Measurements from ENCODE around the gene KCNG2.

The KCNG2 gene

DNA sequence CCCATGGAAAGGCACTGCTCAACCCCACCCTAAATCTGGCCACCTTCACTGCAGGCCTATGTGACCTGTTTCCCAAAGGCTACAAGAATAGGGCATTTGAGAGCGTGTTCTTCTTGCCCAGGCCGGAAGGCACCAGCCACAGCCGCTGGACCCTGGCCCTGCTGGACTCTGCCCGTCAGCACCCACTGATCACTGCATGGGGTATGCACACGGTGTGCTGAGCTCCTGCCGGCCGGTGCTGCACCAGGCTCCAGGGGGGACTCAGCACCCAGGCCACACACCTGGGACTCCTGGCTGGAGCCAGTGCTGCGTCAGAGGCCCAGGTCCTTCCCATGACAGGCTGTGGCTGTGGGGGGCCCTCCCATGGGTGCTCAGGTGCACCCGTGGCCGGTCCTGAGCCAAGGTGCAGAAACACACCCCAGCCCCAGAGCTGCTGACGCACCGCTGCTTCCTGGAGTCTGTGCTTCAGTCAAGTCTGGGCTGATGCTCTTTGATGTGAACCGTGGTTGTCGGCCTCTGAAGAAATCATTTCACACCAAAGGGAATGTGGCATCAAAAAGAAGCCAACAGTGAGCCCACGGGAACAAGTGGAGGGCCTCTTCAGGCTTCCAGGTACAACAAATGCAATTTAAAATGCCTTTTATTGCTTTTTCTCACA, 6.5 kb downstream of the KCNG2 start:
- Histone ChIP-seq H3K4me1 (no peaks in the 10 kb centered on the region), H3K36me3 (replicated peaks) (no peaks in the 10 kb centered on the region), H3K9me3 (no peaks in the 10 kb centered on the region), H3K4me3 (no peak overlapping the region), H3K27me3 (ENCODE audit: low read depth) (no peaks in the 10 kb centered on the region)
- no peak for DNase-seq (ENCODE audit: low spot score in 2 of 2)
- in situ Hi-C loops (cut with MboI; ENCODE audit: low sequenced_read_pairs) = no loop called here

- no peaks in the 10 kb centered on the region for H3K4me1 ChIP-seq
- H3K9me3 ChIP-seq = no peaks in the 10 kb centered on the region
- H3K27me3 ChIP-seq (ENCODE audit: low read depth) = no peaks in the 10 kb centered on the region
- in situ Hi-C loops (cut with MboI; ENCODE audit: low sequenced_read_pairs) = no loop called here
- H3K36me3 ChIP-seq (replicated peaks) = no peaks in the 10 kb centered on the region
- no peak for DNase-seq (ENCODE audit: low spot score in 2 of 2)
- H3K4me3 ChIP-seq = no peak overlapping the region
These were observed 7.6 kb downstream of the KCNG2 start for GRCh38 chr18:79805211-79805887.

DNA sequence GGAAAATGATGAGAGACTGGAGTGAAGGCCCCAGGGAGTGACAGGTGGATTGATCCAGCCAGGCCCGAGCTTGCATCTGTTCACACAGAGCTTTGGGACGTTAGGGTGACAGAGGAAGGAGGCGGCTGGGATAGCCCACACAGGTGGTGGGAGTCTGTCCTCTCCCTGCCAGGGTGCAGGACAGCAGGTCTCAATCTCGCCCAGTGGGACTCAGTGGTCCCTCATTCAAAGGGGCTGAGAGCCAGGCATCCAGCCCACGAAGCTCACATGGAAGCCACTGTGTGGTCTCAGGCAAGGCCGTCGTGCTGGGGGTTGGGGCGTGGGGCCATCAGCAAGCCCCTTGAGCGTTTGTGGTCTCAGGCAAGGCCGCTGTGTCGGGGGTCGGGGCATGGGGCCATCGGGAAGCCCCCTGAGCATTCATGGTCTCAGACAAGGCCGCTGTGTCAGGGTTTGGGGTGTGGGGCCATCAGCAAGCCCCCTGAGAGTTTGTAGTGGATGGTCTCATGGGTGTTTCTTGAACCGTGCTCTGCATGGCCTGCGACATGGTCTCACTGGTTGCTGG, 8.3 kb downstream of the KCNG2 start:
- in situ Hi-C loops (cut with MboI; ENCODE audit: low sequenced_read_pairs) = no loop called here
- no peaks in the 10 kb centered on the region for H3K36me3 ChIP-seq (replicated peaks)

DNA sequence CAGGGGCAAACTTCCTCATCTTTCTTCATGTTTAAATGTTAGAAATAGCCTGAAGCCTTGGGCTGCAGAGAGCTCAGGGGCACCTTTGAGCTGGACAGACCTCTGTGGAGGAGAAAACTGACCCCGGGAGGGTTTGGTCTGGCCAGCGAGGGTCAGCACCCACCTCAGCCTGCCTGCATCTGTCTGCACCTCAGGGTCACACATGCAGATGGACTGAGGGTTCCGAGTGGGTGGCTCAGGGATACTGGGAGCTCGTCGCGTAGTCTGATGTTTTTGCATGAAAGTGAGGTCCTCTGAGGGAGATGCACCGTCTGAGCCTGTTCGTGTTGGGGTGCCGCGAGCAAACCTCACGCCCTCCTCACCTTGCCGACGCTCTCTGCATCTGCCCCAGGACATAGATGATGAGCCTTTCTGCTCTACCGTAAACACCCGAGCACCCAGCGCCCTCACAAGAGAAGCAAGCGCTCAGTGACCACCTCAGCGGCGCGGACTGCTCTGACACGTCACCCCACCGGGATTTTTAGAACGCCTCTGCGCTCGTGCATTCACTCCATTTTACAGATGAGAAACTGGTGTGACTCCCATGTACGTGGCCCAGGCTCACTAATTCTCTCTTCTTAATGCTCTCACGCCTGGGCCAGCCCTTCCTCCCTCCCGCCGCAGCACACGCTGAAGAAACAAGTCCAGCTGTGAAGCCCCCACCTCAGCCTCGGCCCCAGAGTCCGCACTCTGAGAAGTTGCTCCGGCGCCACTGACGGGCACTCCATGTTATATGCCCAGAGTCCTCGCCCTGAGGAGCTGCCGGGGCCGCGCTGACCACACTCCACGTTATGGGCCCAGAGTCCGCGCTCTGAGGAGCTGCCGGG, 9.5 kb downstream of the KCNG2 start:
- H3K4me1 ChIP-seq = no peaks in the 10 kb centered on the region
- DNase-seq (ENCODE audit: low spot score in 2 of 2) = no peak
- H3K27me3 ChIP-seq (ENCODE audit: low read depth) = no peaks in the 10 kb centered on the region
- H3K36me3 ChIP-seq (replicated peaks) = no peaks in the 10 kb centered on the region
- in situ Hi-C loops (cut with MboI; ENCODE audit: low sequenced_read_pairs) = no loop called here
- no peaks in the 10 kb centered on the region for H3K9me3 ChIP-seq
- H3K4me3 ChIP-seq = no peak overlapping the region

More for the DNA sequence above, 8.3 kb downstream of the KCNG2 start:
- no peaks in the 10 kb centered on the region for H3K4me1 ChIP-seq
- DNase-seq (ENCODE audit: low spot score in 2 of 2) = no peak
- no peak overlapping the region for H3K4me3 ChIP-seq
- H3K9me3 ChIP-seq = no peaks in the 10 kb centered on the region
- H3K27me3 ChIP-seq (ENCODE audit: low read depth) = no peaks in the 10 kb centered on the region

- in situ Hi-C loops (cut with MboI; ENCODE audit: low sequenced_read_pairs) = no loop called here
- Histone ChIP-seq H3K4me1 (no peaks in the 10 kb centered on the region), H3K4me3 (no peak overlapping the region), H3K27me3 (ENCODE audit: low read depth) (peaks cover 7% of the 10 kb centered on the region; the same call in 1 of the 2 replicates), H3K36me3 (replicated peaks) (no peaks in the 10 kb centered on the region), H3K9me3 (no peaks in the 10 kb centered on the region)
- DNase-seq (ENCODE audit: low spot score in 2 of 2) = no peak
These were observed 11.9 kb downstream of the KCNG2 start for GRCh38 chr18:79809482-79810192.

DNA sequence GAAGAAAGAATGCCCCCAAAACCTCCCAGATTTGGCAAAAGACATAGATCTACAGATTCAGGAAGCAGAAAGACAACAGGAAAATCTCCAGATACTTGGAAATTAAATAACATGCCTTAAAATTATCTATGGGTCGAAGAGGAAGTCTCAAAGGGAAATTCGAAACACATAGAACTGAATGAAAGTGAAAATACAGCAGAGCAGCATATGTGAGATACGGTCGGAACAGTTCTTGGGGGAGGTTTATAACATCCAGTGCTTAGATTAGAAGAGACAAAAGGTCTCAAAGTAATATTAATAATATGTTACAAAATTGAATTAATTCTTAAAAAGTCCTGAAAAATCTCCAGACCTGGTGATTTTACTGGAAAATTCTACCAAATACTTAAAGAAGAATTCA, 14.3 kb downstream of the KCNG2 start:
- Histone ChIP-seq H3K27me3 (ENCODE audit: low read depth) (peaks cover 7% of the 10 kb centered on the region), H3K4me1 (no peaks in the 10 kb centered on the region), H3K36me3 (replicated peaks) (no peaks in the 10 kb centered on the region), H3K4me3 (no peak overlapping the region), H3K9me3 (no peaks in the 10 kb centered on the region)
- in situ Hi-C loops (cut with MboI; ENCODE audit: low sequenced_read_pairs) = no loop called here
- no peak for DNase-seq (ENCODE audit: low spot score in 2 of 2)

DNA sequence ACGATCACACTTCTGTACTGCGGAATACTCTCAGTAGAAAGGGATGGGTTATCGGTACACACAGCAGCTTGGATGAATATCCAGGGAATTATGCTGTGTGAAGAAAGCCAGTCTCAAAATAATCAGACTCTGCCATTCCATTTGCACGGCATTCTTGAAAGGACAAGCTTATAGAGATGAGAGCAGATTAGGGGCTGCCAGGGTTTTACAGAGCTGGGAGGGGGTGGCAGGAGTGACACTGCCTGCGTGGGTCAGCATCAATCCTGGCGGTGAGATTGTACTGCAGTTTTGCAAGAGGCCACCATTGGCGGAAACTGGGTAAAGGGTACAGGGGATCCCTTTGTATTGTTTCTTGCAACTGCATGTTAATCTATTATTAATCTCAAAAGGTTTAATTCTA, 16.6 kb downstream of the KCNG2 start:
- Histone ChIP-seq H3K4me1 (no peaks in the 10 kb centered on the region), H3K27me3 (ENCODE audit: low read depth) (peaks cover 7% of the 10 kb centered on the region), H3K36me3 (replicated peaks) (no peaks in the 10 kb centered on the region), H3K4me3 (no peak overlapping the region), H3K9me3 (no peaks in the 10 kb centered on the region)
- in situ Hi-C loops (cut with MboI; ENCODE audit: low sequenced_read_pairs) = no loop called here
- DNase-seq (ENCODE audit: low spot score in 2 of 2) = no peak

DNA sequence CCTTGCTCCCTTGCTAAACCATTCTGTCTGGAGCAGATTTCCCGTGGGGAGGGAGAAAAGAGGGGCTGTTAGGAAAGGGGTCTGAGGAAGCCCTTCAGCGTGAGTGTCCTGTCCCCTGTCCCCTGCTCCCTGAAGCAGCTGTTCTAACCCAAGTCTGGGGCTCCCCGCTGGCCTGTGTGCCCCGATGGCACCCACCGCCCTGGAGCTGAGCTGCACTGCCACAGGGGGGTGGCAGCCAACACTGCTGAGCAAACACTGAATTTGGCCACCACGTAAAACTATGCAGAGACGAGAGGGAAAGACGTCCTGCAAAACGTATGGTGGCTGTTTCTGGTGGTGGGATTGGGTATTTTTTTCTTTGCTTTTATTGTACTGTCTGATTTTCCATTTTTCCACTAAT, 17.9 kb downstream of the KCNG2 start:
- no peaks in the 10 kb centered on the region for H3K36me3 ChIP-seq (replicated peaks)
- peaks cover 16% of the 10 kb centered on the region for H3K27me3 ChIP-seq (ENCODE audit: low read depth)
- no peak for DNase-seq (ENCODE audit: low spot score in 2 of 2)
- H3K9me3 ChIP-seq = no peaks in the 10 kb centered on the region
- H3K4me3 ChIP-seq = no peak overlapping the region
- in situ Hi-C loops (cut with MboI; ENCODE audit: low sequenced_read_pairs) = no loop called here
- H3K4me1 ChIP-seq = no peaks in the 10 kb centered on the region

DNA sequence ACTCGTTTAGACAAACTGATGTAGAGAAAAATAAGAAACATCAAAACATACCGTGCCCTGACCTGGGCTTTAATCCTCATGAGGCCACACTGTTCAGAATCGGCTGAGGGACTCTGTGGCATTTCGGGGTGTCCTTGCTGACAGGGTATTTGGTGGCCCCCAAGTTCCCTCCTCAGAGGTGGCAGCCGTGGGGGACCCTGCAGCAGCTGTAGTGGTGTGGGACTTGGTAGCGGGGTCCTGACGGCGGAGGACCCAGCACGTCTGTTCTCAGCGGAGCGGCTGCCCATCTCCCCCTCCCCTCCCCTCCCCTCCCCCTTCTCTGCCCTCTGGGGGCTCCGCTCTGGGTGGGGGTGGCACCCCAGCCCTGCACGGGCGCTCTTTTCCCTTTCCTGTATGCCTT, 18.4 kb downstream of the KCNG2 start:
- peaks cover 18% of the 10 kb centered on the region for H3K27me3 ChIP-seq (ENCODE audit: low read depth)
- no peak for DNase-seq (ENCODE audit: low spot score in 2 of 2)

DNA sequence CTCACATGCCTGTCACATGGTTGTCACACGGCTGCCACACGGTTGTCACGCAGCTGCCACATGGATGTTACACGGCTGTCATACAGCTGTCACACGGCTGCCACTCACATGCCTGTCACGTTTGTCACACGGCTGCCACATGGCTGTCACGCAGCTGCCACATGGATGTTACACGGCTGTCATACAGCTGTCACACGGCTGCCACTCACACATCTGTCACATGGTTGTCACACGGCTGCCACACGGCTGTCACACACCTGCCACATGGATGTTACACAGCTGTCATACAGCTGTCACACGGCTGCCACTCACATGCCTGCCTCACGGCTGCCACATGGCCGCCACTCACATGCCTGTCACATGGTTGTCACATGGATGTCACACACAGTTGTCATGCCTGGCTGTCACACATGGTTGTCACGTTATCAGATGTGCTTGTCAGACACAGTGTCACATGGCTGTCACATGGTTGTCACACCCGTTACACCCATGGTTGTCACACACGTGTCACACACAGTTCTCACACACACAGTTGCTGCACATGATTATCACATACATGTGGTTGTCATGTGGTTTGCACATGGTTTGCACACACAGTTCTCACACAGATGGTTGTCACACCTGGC, 19.4 kb downstream of the KCNG2 start:
- Histone ChIP-seq H3K36me3 (replicated peaks) (no peaks in the 10 kb centered on the region), H3K4me3 (no peak overlapping the region), H3K4me1 (no peaks in the 10 kb centered on the region), H3K27me3 (ENCODE audit: low read depth) (peaks cover 18% of the 10 kb centered on the region), H3K9me3 (no peaks in the 10 kb centered on the region)
- DNase-seq (ENCODE audit: low spot score in 2 of 2) = no peak
- in situ Hi-C loops (cut with MboI; ENCODE audit: low sequenced_read_pairs) = no loop called here

More for the DNA sequence above, 18.4 kb downstream of the KCNG2 start:
- Histone ChIP-seq H3K4me3 (no peak overlapping the region), H3K4me1 (no peaks in the 10 kb centered on the region), H3K9me3 (no peaks in the 10 kb centered on the region), H3K36me3 (replicated peaks) (no peaks in the 10 kb centered on the region)
- in situ Hi-C loops (cut with MboI; ENCODE audit: low sequenced_read_pairs) = no loop called here

- H3K9me3 ChIP-seq = no peaks in the 10 kb centered on the region
- peaks cover 18% of the 10 kb centered on the region for H3K27me3 ChIP-seq (ENCODE audit: low read depth)
- DNase-seq (ENCODE audit: low spot score in 2 of 2) = no peak
- H3K36me3 ChIP-seq (replicated peaks) = no peaks in the 10 kb centered on the region
- H3K4me1 ChIP-seq = no peaks in the 10 kb centered on the region
- H3K4me3 ChIP-seq = no peak overlapping the region
- in situ Hi-C loops (cut with MboI; ENCODE audit: low sequenced_read_pairs) = no loop called here
These were observed 19.9 kb downstream of the KCNG2 start for GRCh38 chr18:79817607-79817998.

- no peaks in the 10 kb centered on the region for H3K36me3 ChIP-seq (replicated peaks)
- in situ Hi-C loops (cut with MboI; ENCODE audit: low sequenced_read_pairs) = no loop called here
- H3K27me3 ChIP-seq (ENCODE audit: low read depth) = peaks cover 18% of the 10 kb centered on the region
- H3K9me3 ChIP-seq = no peaks in the 10 kb centered on the region
- H3K4me1 ChIP-seq = no peaks in the 10 kb centered on the region
- no peak for DNase-seq (ENCODE audit: low spot score in 2 of 2)
- no peak overlapping the region for H3K4me3 ChIP-seq
These were observed 20.3 kb downstream of the KCNG2 start for GRCh38 chr18:79818036-79818435.

GRCh38 chr18:79818631-79819030, 20.9 kb downstream of the KCNG2 start:
- H3K4me1 ChIP-seq = no peaks in the 10 kb centered on the region
- in situ Hi-C loops (cut with MboI; ENCODE audit: low sequenced_read_pairs) = no loop called here
- no peaks in the 10 kb centered on the region for H3K9me3 ChIP-seq
- H3K27me3 ChIP-seq (ENCODE audit: low read depth) = peaks cover 13% of the 10 kb centered on the region
- no peaks in the 10 kb centered on the region for H3K36me3 ChIP-seq (replicated peaks)
- no peak overlapping the region for H3K4me3 ChIP-seq
- no peak for DNase-seq (ENCODE audit: low spot score in 2 of 2)
